Measurements from ENCODE around the gene POLR1B.
"Not testable (repeated sequence)": the region's sequence is repeated elsewhere in the genome, so short reads cannot be mapped to it uniquely, and the experiment has no call there.

The POLR1B gene

GRCh38 chr2:112541315-112542122, 746 bp upstream of the POLR1B start:
- peak in 1 of 2 experiments; percentile 9 for DNase-seq (ENCODE audit: low read depth in 2 of 2)

GRCh38 chr2:112542984-112543661, 858 bp downstream of the POLR1B start:
- peak in 1 of 2 experiments; percentile 3 for DNase-seq (ENCODE audit: low read depth in 2 of 2)

GRCh38 chr2:112547333-112547732, 5.1 kb downstream of the POLR1B start:
- no peak for DNase-seq (ENCODE audit: low read depth in 2 of 2)

DNA sequence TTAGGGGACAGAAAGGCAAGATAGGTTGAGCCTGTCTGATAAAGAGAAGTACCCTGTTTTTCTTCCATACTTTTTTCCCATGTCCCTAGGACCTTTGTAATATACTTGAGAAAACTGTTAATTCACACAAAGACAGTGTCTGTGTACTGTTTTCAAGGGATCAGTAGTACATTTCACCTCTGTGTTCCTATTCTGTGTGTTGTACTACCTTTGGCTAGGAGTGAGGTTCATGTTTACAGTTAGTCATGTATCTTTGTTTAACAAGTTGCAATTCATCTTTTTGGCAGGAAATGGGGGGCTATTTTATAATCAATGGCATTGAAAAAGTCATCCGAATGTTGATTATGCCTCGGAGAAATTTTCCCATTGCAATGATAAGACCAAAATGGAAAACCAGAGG, 6.7 kb downstream of the POLR1B start:
- no peak for DNase-seq (ENCODE audit: low read depth in 2 of 2)

- no peak for DNase-seq (ENCODE audit: low read depth in 2 of 2)
Measured at GRCh38 chr2:112566104-112566503, 23.8 kb downstream of the POLR1B start.

- DNase-seq (ENCODE audit: low read depth in 2 of 2) = not testable (repeated sequence)
Measured at GRCh38 chr2:112566508-112566907, 24.2 kb downstream of the POLR1B start.

DNA sequence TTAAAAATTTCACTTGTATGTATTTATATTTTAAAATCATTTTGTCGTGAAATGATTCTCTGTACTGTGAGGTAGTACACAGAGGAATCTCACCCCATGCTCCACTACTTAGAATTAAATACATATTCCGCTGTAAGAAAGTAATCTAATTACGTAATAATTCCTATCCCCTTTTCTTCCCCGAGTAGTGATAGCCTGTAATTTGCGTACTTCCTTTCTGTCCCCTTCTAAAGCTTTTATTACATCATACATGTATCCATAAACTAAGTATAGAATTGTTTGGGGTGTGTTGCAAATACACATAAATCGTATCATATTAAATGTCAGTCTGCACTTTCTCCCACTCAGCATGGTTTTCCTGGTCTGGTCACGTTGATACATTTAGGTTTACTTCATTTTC, 29.7 kb downstream of the POLR1B start:
- no peak for DNase-seq (ENCODE audit: low read depth in 2 of 2)

DNA sequence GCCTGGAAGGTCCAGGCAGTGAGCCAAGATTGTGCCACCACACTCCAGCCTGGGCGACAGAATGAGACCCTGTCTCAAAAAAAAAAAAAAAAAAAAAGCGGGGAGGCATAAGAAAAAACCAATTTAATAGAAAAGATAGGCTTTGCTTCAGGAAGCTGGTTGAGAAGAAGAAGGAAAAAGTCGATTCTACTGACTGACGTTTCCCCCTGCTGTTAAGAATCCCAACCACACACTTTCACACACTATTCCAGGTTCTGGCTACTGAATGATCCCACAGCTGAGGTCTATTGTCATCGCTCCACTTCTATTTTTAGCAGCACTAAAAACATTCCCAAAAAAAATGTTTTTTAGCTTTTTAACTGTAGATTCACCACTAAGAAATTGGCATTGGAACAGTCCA, 35.5 kb downstream of the POLR1B start:
- DNase-seq (ENCODE audit: low read depth in 2 of 2) = no peak

DNA sequence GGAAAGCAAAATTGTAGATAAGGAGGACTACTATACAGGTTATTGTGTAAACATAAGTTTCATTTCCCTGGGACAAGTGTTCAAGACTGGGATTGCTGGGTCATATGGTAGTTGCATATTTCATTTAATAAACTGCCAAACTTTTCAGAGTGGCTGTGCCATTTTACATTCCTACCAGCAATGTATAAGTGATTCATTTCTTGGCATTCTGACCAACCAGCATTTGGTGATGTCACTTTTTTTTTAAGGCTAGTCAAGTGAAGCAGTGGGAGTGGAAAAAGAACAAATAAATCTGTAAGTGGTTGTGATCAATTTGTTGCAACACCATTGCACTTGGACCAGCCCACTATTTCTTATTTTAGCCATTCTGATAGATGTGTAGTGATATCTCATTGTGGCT, 37.0 kb downstream of the POLR1B start:
- DNase-seq (ENCODE audit: low read depth in 2 of 2) = no peak

GRCh38 chr2:112580084-112580483, 37.8 kb downstream of the POLR1B start:
- DNase-seq (ENCODE audit: low read depth in 2 of 2) = no peak

DNA sequence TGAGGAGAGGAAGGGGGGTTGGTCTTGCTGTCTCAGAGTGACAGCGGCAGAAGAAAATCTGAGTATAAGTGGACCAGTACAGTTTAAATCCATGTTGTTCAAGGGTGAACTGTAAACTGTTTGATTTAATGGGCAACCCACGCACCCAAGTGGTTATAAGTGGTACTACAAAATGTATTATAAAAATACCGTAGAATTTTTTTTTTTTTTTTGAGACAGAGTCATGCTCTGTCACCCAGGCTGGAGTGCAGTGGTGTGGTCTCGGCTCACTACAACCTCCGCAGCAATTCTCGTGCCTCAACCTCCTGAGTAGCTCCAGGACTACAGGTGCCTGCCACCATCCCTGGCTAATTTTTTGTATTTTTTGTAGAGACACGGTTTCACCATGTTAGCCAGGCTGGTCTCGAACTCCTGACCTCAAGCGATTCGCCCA, 40.1 kb downstream of the POLR1B start:
- DNase-seq (ENCODE audit: low read depth in 2 of 2) = no peak

- no peak for DNase-seq (ENCODE audit: low read depth in 2 of 2)
Measured at GRCh38 chr2:112583497-112584133, 41.4 kb downstream of the POLR1B start.

DNA sequence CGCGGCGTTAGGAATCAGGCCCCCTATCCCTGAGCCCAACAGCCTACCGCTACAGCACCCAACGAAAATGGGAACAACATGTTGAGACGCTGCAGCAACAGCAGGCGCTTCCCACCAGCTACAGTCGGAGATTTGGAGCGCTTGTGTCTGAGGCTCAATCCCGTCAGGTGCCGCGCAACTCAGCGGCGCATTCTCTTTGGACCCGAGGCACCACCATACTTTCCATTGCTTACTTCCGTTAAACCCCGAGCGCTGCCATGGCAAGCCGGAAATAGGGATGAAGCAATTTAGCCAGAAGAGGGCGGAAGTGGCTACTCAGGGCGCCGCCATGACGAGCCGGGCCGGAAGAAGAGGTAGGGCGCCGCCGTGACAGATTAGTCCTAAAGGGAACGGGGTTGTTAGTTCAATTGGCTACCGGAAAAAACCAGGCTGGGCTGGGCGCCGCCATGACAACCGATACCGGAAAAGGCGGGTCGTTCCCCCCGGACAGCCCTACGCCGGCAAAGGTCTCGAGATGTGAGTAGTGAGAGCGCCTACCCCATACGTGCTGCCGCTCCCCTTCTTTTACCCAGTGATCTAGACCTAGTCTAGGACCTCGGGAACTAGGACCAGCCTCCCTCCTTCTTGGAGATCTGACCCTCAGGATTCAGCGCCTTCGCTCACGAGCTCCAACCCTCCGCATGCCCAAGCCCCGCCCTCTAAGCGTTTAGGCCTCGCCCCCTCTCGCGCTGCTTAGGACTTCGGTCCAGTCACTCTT, 42.0 kb downstream of the POLR1B start, which contains the start of gene CHCHD5:
Gene CHCHD5 (plus strand): TSS at position 476 of the 757 bp plus-strand sequence. CDS start 39 bp downstream, at position 515.
- DNase-seq (ENCODE audit: low read depth in 2 of 2) = peak; percentile 88 to 90

DNA sequence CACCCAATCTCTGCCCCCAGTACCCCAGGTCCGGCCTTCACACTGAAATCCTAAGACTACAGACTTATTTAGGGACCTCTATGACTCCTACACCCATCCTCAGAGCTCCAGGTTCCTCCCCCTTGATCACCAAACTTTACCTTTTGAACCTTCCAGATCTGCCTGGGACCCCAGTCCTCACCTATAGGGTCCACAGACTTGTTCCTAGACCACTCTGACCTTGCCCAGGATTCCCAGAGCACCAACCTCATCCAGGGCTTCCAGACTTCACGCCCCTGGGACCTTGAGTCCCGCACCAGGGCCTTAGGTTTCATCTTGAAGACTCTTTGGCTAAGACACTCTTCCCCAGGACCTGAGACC, 42.6 kb downstream of the POLR1B start:
- DNase-seq (ENCODE audit: low read depth in 2 of 2) = no peak

- no peak for DNase-seq (ENCODE audit: low read depth in 2 of 2)
Measured at GRCh38 chr2:112585400-112585799, 43.1 kb downstream of the POLR1B start.

- DNase-seq (ENCODE audit: low read depth in 2 of 2) = no peak
Measured at GRCh38 chr2:112585873-112586464, 43.7 kb downstream of the POLR1B start.

- no peak for DNase-seq (ENCODE audit: low read depth in 2 of 2)
Measured at GRCh38 chr2:112588611-112589045, 46.4 kb downstream of the POLR1B start.

GRCh38 chr2:112591413-112591812, 49.1 kb downstream of the POLR1B start:
- DNase-seq (ENCODE audit: low read depth in 2 of 2) = no peak

GRCh38 chr2:112593736-112594135, 51.5 kb downstream of the POLR1B start:
- no peak for DNase-seq (ENCODE audit: low read depth in 2 of 2)

DNA sequence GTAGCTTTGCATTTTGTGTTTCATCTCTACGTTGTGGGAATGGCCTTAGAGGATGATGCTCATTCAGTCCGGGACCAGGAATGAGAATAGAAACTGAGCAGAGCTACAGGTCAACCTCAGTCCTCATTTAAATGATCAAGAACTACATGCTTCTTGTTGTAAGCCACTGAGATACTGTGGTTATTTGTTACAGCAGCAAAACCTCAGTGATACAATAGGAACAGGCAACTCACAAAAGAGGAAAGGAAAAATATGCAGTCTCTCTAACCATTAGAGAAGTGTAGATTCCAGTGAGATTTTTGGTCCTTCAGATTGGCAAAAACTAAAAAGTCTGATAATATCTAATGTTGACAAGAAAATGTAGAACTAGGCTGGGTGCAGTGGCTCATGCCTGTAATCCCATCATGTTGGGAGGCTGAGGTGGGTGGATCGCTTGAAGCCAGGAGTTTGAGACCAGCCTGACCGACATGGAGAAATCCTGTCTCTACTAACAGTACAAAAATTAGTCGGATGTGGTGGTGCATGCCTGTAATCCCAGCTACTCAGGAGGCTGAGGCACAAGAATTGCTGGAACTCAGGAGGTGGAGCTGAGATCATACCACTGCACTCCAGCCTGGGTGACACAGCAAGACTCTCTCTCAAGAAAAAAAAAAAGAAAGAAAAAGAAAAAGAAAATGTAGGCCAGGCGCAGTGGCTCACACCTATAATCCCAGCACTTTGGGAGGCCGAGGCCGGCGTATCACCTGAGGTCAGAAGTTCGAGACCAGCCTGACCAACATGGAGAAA, 55.5 kb downstream of the POLR1B start:
- no peak for DNase-seq (ENCODE audit: low read depth in 2 of 2)

DNA sequence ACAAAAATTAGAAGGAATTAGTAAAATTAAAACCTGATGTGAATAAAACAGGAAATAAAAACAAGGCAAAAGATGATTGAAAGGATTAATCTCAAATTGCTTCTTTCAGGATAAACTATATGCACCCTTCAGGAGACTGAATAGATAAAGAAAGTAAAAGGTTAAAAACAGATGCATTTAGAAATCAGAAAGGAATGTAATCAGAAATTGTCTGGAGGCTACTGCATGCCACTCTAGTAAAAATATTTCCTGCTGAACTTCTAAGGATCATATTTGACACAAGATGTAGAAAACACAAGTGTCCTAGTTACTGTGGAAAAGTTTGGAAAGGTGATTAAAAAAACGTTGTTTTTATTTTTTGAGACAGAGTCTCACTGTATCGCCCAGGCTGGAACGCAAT, 58.4 kb downstream of the POLR1B start:
- no peak for DNase-seq (ENCODE audit: low read depth in 2 of 2)

Data from stimulated activated CD4-positive, alpha-beta T cell treated with anti-CD3 and anti-CD28 coated beads, Interleukin-12 subunit alpha, Interleukin-12 subunit beta, amount 100 ng/mL, for 24 hours (primary cell).